Gastroesophageal sphincter (tissue), 3 donors: ENCODE measurements around the gene PTPN2.

ENCODE experiments used
- POLR2A ChIP-seq, 2 donors: fragments of 450-650 bp; IDR thresholded peaks; one replicate each; pipeline ENCODE4 v1.6.1; 2017; ENCODE audit warnings: antibody characterized with exemption in 2 of 2, mild to moderate bottlenecking in 2 of 2, moderate library complexity in 1 of 2
- TF ChIP-seq, protein P1 (sequence below), 4 experiments: fragments of 200-600 bp in 2 of 4; fragments of 450-650 bp in 2 of 4; sonication (generic) in 1 of 4; IDR thresholded peaks; one replicate each; pipeline ENCODE4 v1.5.1; 2017 to 2019; ENCODE audit warnings: antibody characterized with exemption in 4 of 4, mild to moderate bottlenecking in 2 of 4, moderate library complexity in 2 of 4

DNA sequence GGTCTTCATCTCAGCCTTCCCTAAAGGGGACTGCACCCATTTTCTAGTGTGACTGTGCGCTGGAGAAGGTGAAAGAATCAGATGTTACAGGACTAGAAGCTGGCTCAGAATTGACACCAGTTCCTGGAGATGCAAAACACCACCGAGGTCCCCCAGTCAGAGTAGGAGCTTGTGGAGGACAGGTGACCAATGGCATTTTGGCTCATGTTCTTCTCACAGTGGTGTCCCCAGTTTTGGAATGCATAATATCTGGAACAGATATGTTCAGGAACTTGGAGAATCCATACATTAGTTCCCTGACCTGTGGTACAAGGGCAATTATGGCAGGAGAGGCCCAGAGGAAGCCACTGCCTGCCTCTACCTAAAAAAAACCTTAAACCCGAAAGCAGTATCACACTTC lies 114.9 kb downstream of the PTPN2 start:
- no peak for TF ChIP-seq POLR2A (IDR thresholded peaks at IDR 0.05)
- TF ChIP-seq, protein P1, sequence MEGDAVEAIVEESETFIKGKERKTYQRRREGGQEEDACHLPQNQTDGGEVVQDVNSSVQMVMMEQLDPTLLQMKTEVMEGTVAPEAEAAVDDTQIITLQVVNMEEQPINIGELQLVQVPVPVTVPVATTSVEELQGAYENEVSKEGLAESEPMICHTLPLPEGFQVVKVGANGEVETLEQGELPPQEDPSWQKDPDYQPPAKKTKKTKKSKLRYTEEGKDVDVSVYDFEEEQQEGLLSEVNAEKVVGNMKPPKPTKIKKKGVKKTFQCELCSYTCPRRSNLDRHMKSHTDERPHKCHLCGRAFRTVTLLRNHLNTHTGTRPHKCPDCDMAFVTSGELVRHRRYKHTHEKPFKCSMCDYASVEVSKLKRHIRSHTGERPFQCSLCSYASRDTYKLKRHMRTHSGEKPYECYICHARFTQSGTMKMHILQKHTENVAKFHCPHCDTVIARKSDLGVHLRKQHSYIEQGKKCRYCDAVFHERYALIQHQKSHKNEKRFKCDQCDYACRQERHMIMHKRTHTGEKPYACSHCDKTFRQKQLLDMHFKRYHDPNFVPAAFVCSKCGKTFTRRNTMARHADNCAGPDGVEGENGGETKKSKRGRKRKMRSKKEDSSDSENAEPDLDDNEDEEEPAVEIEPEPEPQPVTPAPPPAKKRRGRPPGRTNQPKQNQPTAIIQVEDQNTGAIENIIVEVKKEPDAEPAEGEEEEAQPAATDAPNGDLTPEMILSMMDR (IDR thresholded peaks at IDR 0.05) = no peak
